SK-N-SH (cell line): ENCODE data around the gene BNC2. TPM values are rescaled to one million over a fixed set of nuclear protein-coding genes. Genes with fewer than 3 reads are reported as not detected.
"Not testable (repeated sequence)": the region's sequence is repeated elsewhere in the genome, so short reads cannot be mapped to it uniquely, and the experiment has no call there.

Source experiments
- CTCF ChIA-PET: fragments of 300-600, 350-600 bp; formaldehyde crosslinking; extraction: SDS; loops from one replicate; lab custom pipeline; 2021; lab: Yijun Ruan, JAX
- POLR2A ChIA-PET: fragments of 350-600 bp; sonication (Branson Sonifier 250); formaldehyde crosslinking; extraction: SDS; loops from one replicate; lab custom pipeline; 2020; ENCODE audit warnings: antibody characterized with exemption, inconsistent platforms; lab: Yijun Ruan, JAX
- DNase-seq: peaks from one replicate; pipeline ENCODE4 v3.0.0; 2012
- H2AFZ ChIP-seq: fragments of 200-600 bp; sonication (generic); 2 replicates; pipeline ENCODE4 v1.8.1; 2016; ENCODE audit warnings: antibody characterized with exemption, mild to moderate bottlenecking, low read depth
- H3F3A ChIP-seq: fragments of 200-600 bp; sonication (generic); replicated peaks from 2 replicates; pipeline ENCODE3; 2016; ENCODE audit warnings: antibody characterized with exemption, mild to moderate bottlenecking; ENCODE audit not compliant: insufficient read depth
- H3K27ac ChIP-seq, 2 experiments: fragments of 200-500 bp in 1 of 2; fragments of 200-600 bp in 1 of 2; sonication (Bioruptor generic) in 1 of 2; sonication (generic), shearing (Covaris generic) in 1 of 2; 2 replicates each; pipeline versions ENCODE4 v1.5.1 to v1.6.1; 2014 to 2016; ENCODE audit warnings: low read depth in 2 of 2, inconsistent platforms in 1 of 2, low read length in 1 of 2, mild to moderate bottlenecking in 1 of 2, mixed read lengths in 1 of 2
- H3K27me3 ChIP-seq: fragments of 200-600 bp; sonication (generic), shearing (Covaris generic); 2 replicates; pipeline ENCODE4 v1.6.1; 2016; ENCODE audit warnings: mixed run types; ENCODE audit not compliant: insufficient read depth
- H3K36me3 ChIP-seq, 2 experiments: fragments of 200-500 bp in 1 of 2; fragments of 200-600 bp in 1 of 2; sonication (Bioruptor generic) in 1 of 2; sonication (generic) in 1 of 2; replicated peaks in 1 of 2; 2 replicates each; pipeline versions ENCODE3 to v1.5.1; 2014 to 2016; ENCODE audit warnings: low read length in 1 of 2, mild to moderate bottlenecking in 1 of 2; ENCODE audit not compliant: insufficient read depth in 2 of 2, control insufficient read depth in 1 of 2
- H3K4me1 ChIP-seq, 2 experiments: fragments of 200-500 bp in 1 of 2; fragments of 200-600 bp in 1 of 2; sonication (Bioruptor generic) in 1 of 2; sonication (generic), shearing (Covaris generic) in 1 of 2; 2 replicates each; pipeline versions ENCODE4 v1.5.1 to v1.6.1; 2014 to 2016; ENCODE audit warnings: low read depth in 1 of 2, low read length in 1 of 2, mixed run types in 1 of 2; ENCODE audit not compliant: insufficient read depth in 2 of 2, control insufficient read depth in 1 of 2
- H3K4me2 ChIP-seq: fragments of 200-600 bp; sonication (generic), shearing (Covaris generic); 2 replicates; pipeline ENCODE4 v1.6.1; 2017; ENCODE audit warnings: mixed run types
- H3K4me3 ChIP-seq, 2 experiments: fragments of 200-500 bp in 1 of 2; fragments of 200-600 bp in 1 of 2; sonication (Bioruptor generic) in 1 of 2; sonication (generic), shearing (Covaris generic) in 1 of 2; 2 replicates each; pipeline versions ENCODE4 v1.5.1 to v1.8.1; 2014 to 2016; ENCODE audit warnings: low read depth in 2 of 2, inconsistent platforms in 1 of 2, low read length in 1 of 2, mild to moderate bottlenecking in 1 of 2, mixed read lengths in 1 of 2, moderate library complexity in 1 of 2
- H3K79me2 ChIP-seq: fragments of 200-600 bp; sonication (generic); 2 replicates; pipeline ENCODE4 v1.8.1; 2017; ENCODE audit warnings: mild to moderate bottlenecking; ENCODE audit not compliant: insufficient read depth
- H3K9ac ChIP-seq: fragments of 200-600 bp; sonication (generic); 2 replicates; pipeline ENCODE4 v1.6.1; 2017; ENCODE audit warnings: mixed run types
- H3K9me2 ChIP-seq: fragments of 200-600 bp; sonication (generic); 2 replicates; pipeline ENCODE4 v1.6.1; 2017; ENCODE audit warnings: mixed run types
- H3K9me3 ChIP-seq: fragments of 200-600 bp; sonication (generic); 2 replicates; pipeline ENCODE4 v1.6.1; 2017; ENCODE audit warnings: mixed run types, mild to moderate bottlenecking, moderate library complexity
- H4K20me1 ChIP-seq: fragments of 200-600 bp; sonication (generic); 2 replicates; pipeline ENCODE4 v1.6.1; 2017; ENCODE audit warnings: mild to moderate bottlenecking, mixed run types; ENCODE audit not compliant: insufficient read depth
- ELF1 ChIP-seq: IDR thresholded peaks from 2 replicates; pipeline ENCODE4 v1.4.0; 2012
- EZH2phosphoT487 ChIP-seq: fragments of 200-600 bp; sonication (generic); IDR thresholded peaks from 2 replicates; pipeline ENCODE4 v1.6.1; 2017; ENCODE audit warnings: low read depth, mixed run types, mild to moderate bottlenecking, antibody characterized with exemption, moderate library complexity, borderline replicate concordance
- FOSL2 ChIP-seq: IDR thresholded peaks from 2 replicates; pipeline ENCODE4 v1.4.0; 2012; ENCODE audit warnings: low read depth, mild to moderate bottlenecking, moderate library complexity, borderline replicate concordance
- FOXJ3 ChIP-seq: sonication (generic); formaldehyde crosslinking; IDR thresholded peaks from 2 replicates; pipeline ENCODE4 v1.5.1; 2020; ENCODE audit warnings: mild to moderate bottlenecking, missing genetic modification reagents
- FOXM1 ChIP-seq: IDR thresholded peaks from 2 replicates; pipeline ENCODE4 v1.4.0; 2012; ENCODE audit warnings: low read depth, mild to moderate bottlenecking
- GATA2 ChIP-seq: sonication (generic); formaldehyde crosslinking; IDR thresholded peaks from 2 replicates; pipeline ENCODE4 v1.5.0; 2020; ENCODE audit warnings: mild to moderate bottlenecking, missing genetic modification reagents
- JUND ChIP-seq: IDR thresholded peaks from 2 replicates; pipeline ENCODE4 v1.4.0; 2012
- MEF2A ChIP-seq: IDR thresholded peaks from 2 replicates; pipeline ENCODE4 v1.4.0; 2012; ENCODE audit warnings: low read depth, borderline replicate concordance
- RXRA ChIP-seq: IDR thresholded peaks from 2 replicates; pipeline ENCODE4 v1.4.0; 2012; ENCODE audit warnings: low read depth, mild to moderate bottlenecking, borderline replicate concordance
- SIN3A ChIP-seq: IDR thresholded peaks from 2 replicates; pipeline ENCODE4 v1.6.1; 2012; ENCODE audit warnings: low read depth, mild to moderate bottlenecking, low read length, moderate library complexity, borderline replicate concordance
- TAF1 ChIP-seq: IDR thresholded peaks from 2 replicates; pipeline ENCODE4 v1.6.1; 2012; ENCODE audit warnings: low read depth, mild to moderate bottlenecking, low read length, moderate library complexity, borderline replicate concordance
- YY1 ChIP-seq: IDR thresholded peaks from 2 replicates; pipeline ENCODE4 v1.4.0; 2012; ENCODE audit warnings: low read depth, mild to moderate bottlenecking
- WGBS: methylation state at CpG from one replicate; pipeline ENCODE4 v1.1.6; 2017; ENCODE audit warnings: low lambda C conversion rate; 5-methylcytosine and 5-hydroxymethylcytosine counted together
- polyA plus RNA-seq, 3 experiments: library from polyadenylated mRNA; depleted of rRNA; stranded (reverse); fragments of >200 nt; gene quantifications; 2 replicates each; pipeline ENCODE4 v1.2.3, GENCODE V29; 2012
- TF ChIP-seq, protein P1 (sequence below): IDR thresholded peaks from 2 replicates; pipeline ENCODE4; 2012
- TF ChIP-seq, protein P2 (sequence below): fragments of 150-350 bp; IDR thresholded peaks from 2 replicates; pipeline ENCODE4 v1.6.1; 2017; ENCODE audit warnings: antibody characterized with exemption, low read length, low read depth, borderline replicate concordance
- TF ChIP-seq, protein P3 (sequence below): IDR thresholded peaks from 2 replicates; pipeline ENCODE4 v1.4.0; 2012; ENCODE audit warnings: low read depth, borderline replicate concordance

BNC2 gene
- polyA plus RNA-seq, 1 of the 3 experiments (the other 2 are of a cell fraction): 8.8 TPM

DNA sequence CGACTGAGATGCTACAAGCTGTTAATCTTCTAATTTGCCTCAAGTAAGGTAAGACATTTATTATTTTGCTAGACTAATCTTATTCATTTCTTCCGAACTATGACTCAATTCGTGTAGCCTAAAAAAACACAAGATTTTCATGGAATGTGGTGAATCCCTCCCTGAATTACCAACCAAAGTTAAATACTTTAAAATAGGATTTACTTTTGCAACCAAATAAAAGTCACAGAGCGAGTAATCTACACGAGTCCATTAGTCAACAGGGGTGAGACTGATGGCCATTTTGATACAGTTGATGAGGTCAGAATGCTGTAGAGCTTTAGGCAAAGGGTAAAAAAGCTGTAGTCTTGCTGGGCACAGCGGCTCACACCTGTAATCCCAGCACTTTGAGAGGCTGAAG is 13.1 kb upstream of the BNC2 start:
- Histone ChIP-seq H3K4me2 (no peak overlapping the region), H3F3A (no peaks in the 10 kb centered on the region), H3K4me3 (no peak overlapping the region), H4K20me1 (no peaks in the 10 kb centered on the region), H3K4me1 (peaks cover 0 to 3% of the 10 kb centered on the region in 2 experiments; a peak in 1 of 4 replicates), H3K9me2 (no peaks in the 10 kb centered on the region), H3K9me3 (no peaks in the 10 kb centered on the region), H3K27ac (no peak overlapping the region), H3K36me3 (no peaks in the 10 kb centered on the region), H3K9ac (no peak overlapping the region), H3K79me2 (no peaks in the 10 kb centered on the region), H3K27me3 (no peaks in the 10 kb centered on the region), H2AFZ (no peak overlapping the region)
- no peak for DNase-seq
- ChIA-PET CTCF (interaction anchor here (0.9 kb wide), 1 partner anchor 10 kb away, joined by 3 read pairs; no protein-coding TSS in a partner anchor), POLR2A (no interaction called here)
- TF ChIP-seq YY1: no peak
- TF ChIP-seq GATA2 (CRISPR knock-in tag): no peak
- no peak for TF ChIP-seq MEF2A
- TF ChIP-seq, protein P1, sequence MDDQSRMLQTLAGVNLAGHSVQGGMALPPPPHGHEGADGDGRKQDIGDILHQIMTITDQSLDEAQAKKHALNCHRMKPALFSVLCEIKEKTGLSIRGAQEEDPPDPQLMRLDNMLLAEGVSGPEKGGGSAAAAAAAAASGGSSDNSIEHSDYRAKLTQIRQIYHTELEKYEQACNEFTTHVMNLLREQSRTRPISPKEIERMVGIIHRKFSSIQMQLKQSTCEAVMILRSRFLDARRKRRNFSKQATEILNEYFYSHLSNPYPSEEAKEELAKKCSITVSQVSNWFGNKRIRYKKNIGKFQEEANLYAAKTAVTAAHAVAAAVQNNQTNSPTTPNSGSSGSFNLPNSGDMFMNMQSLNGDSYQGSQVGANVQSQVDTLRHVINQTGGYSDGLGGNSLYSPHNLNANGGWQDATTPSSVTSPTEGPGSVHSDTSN: no peak
- TF ChIP-seq, protein P2, sequence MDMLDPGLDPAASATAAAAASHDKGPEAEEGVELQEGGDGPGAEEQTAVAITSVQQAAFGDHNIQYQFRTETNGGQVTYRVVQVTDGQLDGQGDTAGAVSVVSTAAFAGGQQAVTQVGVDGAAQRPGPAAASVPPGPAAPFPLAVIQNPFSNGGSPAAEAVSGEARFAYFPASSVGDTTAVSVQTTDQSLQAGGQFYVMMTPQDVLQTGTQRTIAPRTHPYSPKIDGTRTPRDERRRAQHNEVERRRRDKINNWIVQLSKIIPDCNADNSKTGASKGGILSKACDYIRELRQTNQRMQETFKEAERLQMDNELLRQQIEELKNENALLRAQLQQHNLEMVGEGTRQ: no peak
- TF ChIP-seq JUND: no peak
- TF ChIP-seq RXRA: no peak
- no peak for TF ChIP-seq FOXM1
- TF ChIP-seq SIN3A: no peak
- TF ChIP-seq TAF1: no peak
- TF ChIP-seq, protein P3, sequence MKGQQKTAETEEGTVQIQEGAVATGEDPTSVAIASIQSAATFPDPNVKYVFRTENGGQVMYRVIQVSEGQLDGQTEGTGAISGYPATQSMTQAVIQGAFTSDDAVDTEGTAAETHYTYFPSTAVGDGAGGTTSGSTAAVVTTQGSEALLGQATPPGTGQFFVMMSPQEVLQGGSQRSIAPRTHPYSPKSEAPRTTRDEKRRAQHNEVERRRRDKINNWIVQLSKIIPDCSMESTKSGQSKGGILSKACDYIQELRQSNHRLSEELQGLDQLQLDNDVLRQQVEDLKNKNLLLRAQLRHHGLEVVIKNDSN: no peak
- no peak for TF ChIP-seq ELF1
- TF ChIP-seq FOXJ3 (CRISPR knock-in tag): no peak
- no peak for TF ChIP-seq FOSL2
- TF ChIP-seq EZH2phosphoT487: no peak
- WGBS: 90% methylated on average over 6 of the region's 6 CpGs

DNA sequence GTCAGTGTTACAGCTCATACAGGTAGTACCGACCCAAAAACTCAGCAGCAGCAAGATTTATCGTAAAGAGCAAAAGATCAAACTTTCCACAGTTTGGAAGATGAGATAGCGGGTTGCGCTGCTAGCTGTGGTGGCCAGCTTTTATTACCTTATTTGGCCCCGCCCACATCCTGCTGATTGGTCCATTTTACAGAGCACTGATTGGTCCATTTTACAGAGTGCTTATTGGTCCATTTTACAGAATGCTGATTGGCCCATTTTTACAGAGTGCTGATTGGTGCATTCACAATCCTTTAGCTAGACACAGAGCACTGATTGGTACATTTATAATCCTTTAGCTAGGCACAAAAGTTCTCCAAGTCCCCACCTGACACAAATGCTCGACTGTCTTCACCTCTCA is 12.0 kb upstream of the BNC2 start:
- H4K20me1 ChIP-seq, H3K9ac ChIP-seq, H2AFZ ChIP-seq, POLR2A ChIA-PET, H3K79me2 ChIP-seq, H3K27me3 ChIP-seq, H3K4me2 ChIP-seq, H3F3A ChIP-seq, H3K36me3 ChIP-seq, H3K27ac ChIP-seq, H3K4me3 ChIP-seq, H3K4me1 ChIP-seq, CTCF ChIA-PET, DNase-seq, H3K9me3 ChIP-seq, H3K9me2 ChIP-seq: not testable (repeated sequence)
- 84% methylated on average over 6 of the region's 6 CpGs for WGBS
